GM19372 (cell line): ENCODE results near the gene NBAS.
"Not testable (repeated sequence)": the region's sequence is repeated elsewhere in the genome, so short reads cannot be mapped to it uniquely, and the experiment has no call there.

Experiments
- ATAC-seq: cut with Tn5 transposase; IDR thresholded peaks from one replicate; pipeline ENCODE4 v1.9.1; 2021; ENCODE audit warnings: mild to moderate bottlenecking, low read depth, moderate library complexity; ENCODE audit not compliant: unreplicated experiment

The NBAS gene

GRCh38 chr2:15486770-15487169 lies 74.4 kb downstream of the NBAS start:
- ATAC-seq: no peak

DNA sequence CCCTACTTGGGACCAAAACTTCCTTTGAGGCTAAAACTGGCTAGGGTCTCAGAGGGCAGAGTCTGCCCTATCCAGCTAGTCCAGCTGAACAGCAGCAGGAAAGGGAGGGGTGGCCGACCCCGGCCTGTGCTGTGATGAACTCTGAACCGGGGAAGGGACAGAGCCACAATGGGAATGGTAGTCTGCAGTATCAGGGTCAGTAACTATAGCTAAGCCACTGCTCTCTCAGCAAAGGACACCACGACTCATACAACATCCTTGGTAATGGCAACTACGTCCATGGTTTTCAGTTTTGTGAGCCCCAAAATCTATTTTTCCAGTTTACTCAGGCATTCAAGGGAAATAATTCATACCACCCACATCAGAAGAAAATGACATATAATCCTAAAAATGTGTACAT lies 75.2 kb downstream of the NBAS start:
- ATAC-seq: no peak

- ATAC-seq: no peak
Observed at GRCh38 chr2:15481000-15481399, 80.1 kb downstream of the NBAS start.

- ATAC-seq: no peak
Observed at GRCh38 chr2:15480552-15480951, 80.6 kb downstream of the NBAS start.

GRCh38 chr2:15472876-15473275 lies 88.3 kb downstream of the NBAS start:
- no peak for ATAC-seq

DNA sequence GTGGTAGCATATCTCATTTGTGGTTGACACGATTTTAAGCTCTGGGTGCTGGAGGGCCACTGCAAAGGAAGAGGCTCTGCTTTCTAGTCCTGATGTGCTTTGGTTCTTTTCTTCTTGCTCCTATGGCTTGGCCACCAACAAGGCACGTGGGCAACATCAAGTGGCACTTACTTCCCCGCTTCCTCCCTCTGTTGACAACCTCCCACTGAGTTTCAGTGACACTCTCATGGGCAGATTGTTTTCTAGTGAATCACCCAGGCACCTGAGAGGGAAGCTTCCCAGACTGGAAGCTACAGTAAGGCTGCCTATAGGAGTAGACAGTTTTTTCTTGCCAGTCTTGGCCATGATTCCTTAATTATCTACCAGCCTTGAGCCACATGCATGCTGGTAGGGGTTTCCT lies 89.0 kb downstream of the NBAS start:
- no peak for ATAC-seq

GRCh38 chr2:15471606-15472005 lies 89.5 kb downstream of the NBAS start:
- no peak for ATAC-seq

GRCh38 chr2:15460112-15460620 lies 101.0 kb downstream of the NBAS start:
- ATAC-seq: no peak

- ATAC-seq: no peak
Observed at GRCh38 chr2:15458277-15458676, 102.9 kb downstream of the NBAS start.

GRCh38 chr2:15457868-15458267 lies 103.3 kb downstream of the NBAS start:
- no peak for ATAC-seq

DNA sequence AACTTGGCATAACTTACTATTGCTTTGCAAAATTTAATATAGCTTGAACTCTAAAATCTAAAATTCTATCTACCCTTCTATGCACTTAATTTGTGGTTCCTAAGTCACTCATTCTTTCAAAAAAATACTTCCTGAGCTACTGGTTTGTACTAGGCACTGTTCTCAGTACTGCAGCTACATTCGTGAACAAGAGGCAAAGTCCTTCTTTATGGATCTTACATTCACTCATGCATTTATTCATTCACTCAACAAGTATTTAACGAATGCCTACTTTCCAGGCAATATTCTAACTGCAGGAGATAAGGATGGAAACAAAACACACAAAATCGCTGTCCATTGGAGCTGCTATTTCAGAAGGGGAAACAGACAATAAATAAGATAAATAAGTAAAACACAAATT lies 104.8 kb downstream of the NBAS start:
- no peak for ATAC-seq

- no peak for ATAC-seq
Observed at GRCh38 chr2:15450808-15451207, 110.3 kb downstream of the NBAS start.

DNA sequence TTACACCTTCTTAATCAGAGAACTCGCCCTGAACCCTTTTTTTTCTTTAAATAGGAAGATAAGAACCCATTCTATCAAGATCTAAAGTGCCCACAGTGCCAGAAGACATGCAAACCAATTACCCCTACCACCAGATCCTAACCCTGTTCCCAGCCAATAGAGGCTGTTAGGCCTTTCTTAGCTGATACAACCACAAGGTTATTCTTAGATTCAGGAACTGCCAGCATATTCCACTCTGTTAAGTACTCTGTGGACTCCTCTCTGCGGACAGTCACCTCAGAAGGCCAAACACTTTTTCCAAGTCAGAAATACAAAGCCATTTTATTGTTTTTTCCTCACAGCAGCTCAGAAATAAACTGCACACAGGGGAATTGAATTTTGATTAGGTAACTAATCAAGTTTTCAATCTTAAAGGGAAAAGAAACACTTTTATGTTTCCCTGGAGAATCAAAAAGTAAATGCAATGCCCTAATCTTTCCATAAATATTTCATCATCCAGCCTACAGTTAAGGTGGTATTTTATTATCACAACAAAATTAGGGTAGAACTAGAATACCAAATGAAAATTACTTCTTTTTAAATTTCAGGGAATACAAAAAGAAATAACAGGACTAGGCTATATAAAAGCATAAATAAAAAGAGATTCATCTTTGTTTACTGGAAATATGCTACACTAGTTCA lies 111.4 kb downstream of the NBAS start:
- no peak for ATAC-seq

DNA sequence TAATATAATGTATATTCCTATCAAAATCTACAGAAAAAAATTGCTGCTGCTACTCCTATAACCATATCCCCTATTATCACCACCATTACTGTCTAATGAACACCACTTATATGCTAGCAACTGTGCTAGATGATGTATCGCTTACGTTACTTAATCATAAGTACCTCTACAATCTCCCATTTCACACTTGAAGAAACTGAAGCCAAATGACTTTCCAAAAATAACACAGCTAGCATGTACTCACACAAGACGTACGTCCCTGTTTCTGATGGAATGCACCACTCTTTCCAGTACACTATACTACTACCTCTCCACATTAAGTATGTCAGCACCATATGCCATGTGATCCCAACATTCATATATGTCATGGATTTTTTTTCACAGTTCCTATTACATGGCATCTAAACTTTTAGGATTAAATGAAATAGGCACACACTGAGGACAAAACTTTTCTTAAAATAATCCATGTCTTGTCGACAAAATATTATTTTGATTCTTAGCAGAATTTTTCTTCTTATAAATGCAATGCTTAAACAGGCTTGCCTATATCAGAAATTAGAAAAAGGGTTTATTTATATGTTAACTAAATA lies 112.8 kb downstream of the NBAS start:
- no peak for ATAC-seq

GRCh38 chr2:15447381-15447780 lies 113.8 kb downstream of the NBAS start:
- no peak for ATAC-seq

DNA sequence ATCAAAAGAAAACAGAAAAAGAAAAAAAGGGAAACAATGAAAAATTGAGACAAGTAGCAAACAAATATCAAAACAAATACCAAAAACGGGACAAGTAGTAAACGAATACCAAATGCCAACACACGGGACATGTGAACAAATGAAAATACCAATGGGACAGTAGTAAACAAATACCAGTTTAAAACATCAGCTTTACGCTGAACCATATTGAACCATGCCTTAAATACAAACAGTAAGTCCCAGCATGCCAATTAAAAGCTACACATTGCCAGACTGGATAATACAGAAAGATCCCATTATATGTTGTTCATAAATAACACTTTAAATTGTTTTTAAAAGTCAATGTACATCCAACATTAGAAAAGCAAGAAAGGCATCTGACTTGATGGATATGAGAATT lies 114.2 kb downstream of the NBAS start:
- ATAC-seq: no peak

DNA sequence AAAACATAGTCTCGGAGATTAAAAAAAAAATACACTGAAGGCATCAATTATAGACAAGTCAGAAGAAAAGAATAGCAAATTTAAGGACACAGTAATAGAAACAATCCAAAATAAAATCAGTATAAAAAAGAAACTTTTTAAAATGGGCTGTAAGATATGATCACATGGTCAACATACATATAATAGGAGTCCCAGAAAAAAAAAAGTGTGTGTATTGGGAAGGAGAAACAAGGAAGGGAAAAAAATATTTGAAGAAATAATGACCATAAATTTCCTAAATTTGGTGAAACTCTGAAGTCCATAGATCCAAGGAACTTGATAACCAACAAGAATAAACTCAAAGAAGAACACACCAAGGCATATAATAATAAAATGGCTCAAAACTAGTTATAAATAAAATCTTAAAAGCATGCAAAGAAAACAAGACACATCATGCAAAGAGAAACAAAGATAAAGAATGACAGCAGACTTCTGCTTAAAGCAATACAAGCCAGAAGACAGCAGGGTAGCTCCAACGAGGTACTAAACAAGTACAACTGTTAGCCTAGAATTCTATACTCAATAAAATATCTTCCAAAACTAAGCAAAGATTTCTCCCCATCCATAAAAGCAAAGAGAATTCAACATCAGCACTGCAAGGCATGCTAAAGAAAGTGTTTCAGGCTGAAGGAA lies 115.1 kb downstream of the NBAS start:
- ATAC-seq: no peak

- ATAC-seq: not testable (repeated sequence)
Observed at GRCh38 chr2:15439768-15440524, 121.2 kb downstream of the NBAS start.

GRCh38 chr2:15439366-15439765 lies 121.8 kb downstream of the NBAS start:
- ATAC-seq: not testable (repeated sequence)

DNA sequence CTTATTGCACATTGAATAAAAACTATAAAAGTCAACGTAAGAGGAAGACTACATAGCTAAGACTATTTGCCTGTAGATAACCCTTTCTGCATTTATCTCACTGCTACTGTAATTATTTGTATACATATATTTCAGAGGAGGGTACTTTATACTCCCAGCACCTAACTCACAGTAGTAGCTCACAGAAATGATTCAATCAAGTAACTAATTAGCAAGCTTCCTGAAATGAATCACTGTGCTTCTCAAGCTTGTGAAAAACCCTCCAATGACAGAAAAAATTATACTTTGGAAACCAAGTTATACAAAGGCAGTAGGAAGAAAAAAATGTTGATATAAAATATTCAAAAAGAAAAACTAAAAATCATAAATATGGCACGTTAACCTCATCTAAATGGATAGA lies 124.9 kb downstream of the NBAS start:
- no peak for ATAC-seq

DNA sequence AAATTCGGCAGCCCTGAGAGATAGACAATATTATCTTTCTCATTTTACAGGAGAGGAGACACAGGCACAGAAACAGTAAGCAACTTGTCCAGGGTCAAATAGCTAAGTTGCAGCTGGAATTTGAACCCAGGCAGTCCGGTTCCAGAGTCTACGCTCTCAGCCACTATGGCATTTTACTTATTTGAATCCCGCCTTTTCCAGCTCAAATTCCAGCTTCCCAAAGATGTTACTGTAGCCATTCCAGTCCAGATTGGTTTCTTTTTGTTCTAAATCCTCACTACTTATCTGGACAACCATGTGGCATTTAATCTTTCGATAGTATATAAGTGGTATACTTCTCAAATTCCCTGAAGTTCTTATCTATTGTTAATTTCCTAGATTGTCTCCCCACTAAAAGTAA lies 125.7 kb downstream of the NBAS start:
- no peak for ATAC-seq
